HEK293 (cell line): ENCODE data around the gene ERGIC1.

Source experiments
- CTCF ChIA-PET: fragments of 350-600 bp; formaldehyde crosslinking; extraction: SDS; loops from one replicate; lab custom pipeline; 2021; ENCODE audit warnings: antibody characterized with exemption; lab: Yijun Ruan, JAX
- POLR2A ChIA-PET: fragments of 300-600 bp; formaldehyde crosslinking; extraction: SDS; loops from one replicate; lab custom pipeline; 2020; ENCODE audit warnings: antibody characterized with exemption, inconsistent platforms; lab: Yijun Ruan, JAX
- H3K27ac ChIP-seq: fragments of 200-500 bp; sonication (Bioruptor generic); 2 replicates; pipeline ENCODE4 v1.5.1; 2014; ENCODE audit warnings: low read depth, low read length, control low read depth, inconsistent platforms; ENCODE audit errors: extremely low read depth
- H3K36me3 ChIP-seq, 2 experiments: fragments of 200-500 bp in 1 of 2; sonication (Bioruptor generic) in 1 of 2; 1 replicate in 1 of 2; 2 replicates in 1 of 2; pipeline ENCODE4 v1.5.1; 2014 to 2017; ENCODE audit warnings: inconsistent platforms in 2 of 2, low read length in 2 of 2; ENCODE audit not compliant: control insufficient read depth in 2 of 2, insufficient read depth in 1 of 2
- H3K4me1 ChIP-seq: fragments of 200-500 bp; sonication (Bioruptor generic); 2 replicates; pipeline ENCODE4 v1.5.1; 2014; ENCODE audit warnings: mild to moderate bottlenecking, low read length, inconsistent platforms; ENCODE audit not compliant: control insufficient read depth, insufficient read depth
- H3K4me3 ChIP-seq: 2 replicates; pipeline ENCODE4 v1.5.1; 2011; ENCODE audit warnings: low read depth, mild to moderate bottlenecking, control low read depth, low read length, moderate library complexity
- H3K9me3 ChIP-seq: fragments of 200-500 bp; sonication (Bioruptor generic); 2 replicates; pipeline ENCODE4 v1.5.1; 2014; ENCODE audit warnings: low read depth, low read length, inconsistent platforms; ENCODE audit not compliant: control insufficient read depth, insufficient read depth
- GLI4 ChIP-seq: fragments of 450-650 bp; formaldehyde crosslinking; IDR thresholded peaks from 2 replicates; pipeline ENCODE4 v1.5.1; 2016; ENCODE audit warnings: missing biosample characterization, missing genetic modification characterization
- IKZF3 ChIP-seq: fragments of 450-650 bp; IDR thresholded peaks from 2 replicates; pipeline ENCODE4 v1.5.0; 2018; ENCODE audit warnings: missing biosample characterization, mild to moderate bottlenecking, missing genetic modification characterization, moderate library complexity
- KLF1 ChIP-seq: fragments of 450-650 bp; formaldehyde crosslinking; IDR thresholded peaks from 2 replicates; pipeline ENCODE4 v1.5.1; 2016; ENCODE audit warnings: missing biosample characterization, missing genetic modification characterization
- SP2 ChIP-seq: fragments of 450-650 bp; formaldehyde crosslinking; IDR thresholded peaks from 2 replicates; pipeline ENCODE4 v1.5.1; 2016; ENCODE audit warnings: missing biosample characterization, missing genetic modification characterization
- ZFP3 ChIP-seq: fragments of 450-650 bp; formaldehyde crosslinking; IDR thresholded peaks from 2 replicates; pipeline ENCODE4 v1.5.1; 2016; ENCODE audit warnings: low read depth, missing biosample characterization, missing genetic modification characterization
- ZNF10 ChIP-seq: fragments of 450-650 bp; formaldehyde crosslinking; IDR thresholded peaks from 2 replicates; pipeline ENCODE4 v1.5.1; 2017; ENCODE audit warnings: missing biosample characterization, missing genetic modification characterization
- ZNF155 ChIP-seq: fragments of 450-650 bp; formaldehyde crosslinking; IDR thresholded peaks from 2 replicates; pipeline ENCODE4 v1.5.1; 2016; ENCODE audit warnings: missing biosample characterization, missing genetic modification characterization
- ZNF169 ChIP-seq: fragments of 450-650 bp; formaldehyde crosslinking; IDR thresholded peaks from 2 replicates; pipeline ENCODE4 v1.5.1; 2016; ENCODE audit warnings: missing biosample characterization, missing genetic modification characterization
- ZNF24 ChIP-seq: fragments of 450-650 bp; formaldehyde crosslinking; IDR thresholded peaks from 2 replicates; pipeline ENCODE4 v1.5.1; 2016; ENCODE audit warnings: missing biosample characterization, missing genetic modification characterization
- ZNF266 ChIP-seq: fragments of 450-650 bp; formaldehyde crosslinking; IDR thresholded peaks from 2 replicates; pipeline ENCODE4 v1.5.1; 2016; ENCODE audit warnings: missing biosample characterization, missing genetic modification characterization, low read depth
- ZNF274 ChIP-seq, 2 experiments: fragments of 200-500 bp in 1 of 2; fragments of 450-650 bp in 1 of 2; sonication (Bioruptor generic) in 1 of 2; formaldehyde crosslinking in 1 of 2; IDR thresholded peaks; 2 replicates each; pipeline versions ENCODE4 v1.5.1 to v1.6.1; 2014 to 2016; ENCODE audit warnings: borderline replicate concordance in 1 of 2, inconsistent platforms in 1 of 2, low read length in 1 of 2, missing biosample characterization in 1 of 2, missing genetic modification characterization in 1 of 2
- ZNF324 ChIP-seq: fragments of 450-650 bp; formaldehyde crosslinking; IDR thresholded peaks from 2 replicates; pipeline ENCODE4 v1.5.1; 2016; ENCODE audit warnings: missing biosample characterization, missing genetic modification characterization
- ZNF335 ChIP-seq: fragments of 450-650 bp; formaldehyde crosslinking; conservative IDR thresholded peaks from 2 replicates; pipeline ENCODE4 v1.5.1; 2016; ENCODE audit warnings: missing biosample characterization, missing genetic modification characterization
- ZNF366 ChIP-seq: fragments of 450-650 bp; formaldehyde crosslinking; conservative IDR thresholded peaks from 2 replicates; pipeline ENCODE4 v1.5.1; 2016; ENCODE audit warnings: missing biosample characterization, missing genetic modification characterization
- ZNF701 ChIP-seq: fragments of 450-650 bp; formaldehyde crosslinking; IDR thresholded peaks from 2 replicates; pipeline ENCODE4 v1.5.1; 2016; ENCODE audit warnings: missing biosample characterization, missing genetic modification characterization
- ZNF776 ChIP-seq: fragments of 450-650 bp; formaldehyde crosslinking; IDR thresholded peaks from 2 replicates; pipeline ENCODE4 v1.5.0; 2017; ENCODE audit warnings: missing biosample characterization, missing genetic modification characterization, borderline replicate concordance
- ZNF785 ChIP-seq: fragments of 450-650 bp; formaldehyde crosslinking; IDR thresholded peaks from 2 replicates; pipeline ENCODE4 v1.5.1; 2016; ENCODE audit warnings: missing biosample characterization, missing genetic modification characterization
- ZNF792 ChIP-seq: fragments of 450-650 bp; formaldehyde crosslinking; IDR thresholded peaks from 2 replicates; pipeline ENCODE4 v1.5.1; 2016; ENCODE audit warnings: missing biosample characterization, missing genetic modification characterization
- TF ChIP-seq, protein P1 (sequence below): fragments of 450-650 bp; formaldehyde crosslinking; IDR thresholded peaks from 2 replicates; pipeline ENCODE4 v1.5.1; 2016; ENCODE audit warnings: missing biosample characterization, missing genetic modification characterization
- TF ChIP-seq, protein P2 (sequence below): fragments of 450-650 bp; formaldehyde crosslinking; IDR thresholded peaks from 2 replicates; pipeline ENCODE4 v1.5.1; 2016; ENCODE audit warnings: missing biosample characterization, missing genetic modification characterization
- TF ChIP-seq, protein P3 (sequence below): fragments of 450-650 bp; formaldehyde crosslinking; IDR thresholded peaks from 2 replicates; pipeline ENCODE4 v1.5.1; 2017; ENCODE audit warnings: missing biosample characterization, mild to moderate bottlenecking, missing genetic modification characterization, moderate library complexity
- TF ChIP-seq, protein P4 (sequence below): fragments of 450-650 bp; formaldehyde crosslinking; IDR thresholded peaks from 2 replicates; pipeline ENCODE4 v1.5.1; 2017; ENCODE audit warnings: missing biosample characterization, missing genetic modification characterization

ERGIC1 gene

DNA sequence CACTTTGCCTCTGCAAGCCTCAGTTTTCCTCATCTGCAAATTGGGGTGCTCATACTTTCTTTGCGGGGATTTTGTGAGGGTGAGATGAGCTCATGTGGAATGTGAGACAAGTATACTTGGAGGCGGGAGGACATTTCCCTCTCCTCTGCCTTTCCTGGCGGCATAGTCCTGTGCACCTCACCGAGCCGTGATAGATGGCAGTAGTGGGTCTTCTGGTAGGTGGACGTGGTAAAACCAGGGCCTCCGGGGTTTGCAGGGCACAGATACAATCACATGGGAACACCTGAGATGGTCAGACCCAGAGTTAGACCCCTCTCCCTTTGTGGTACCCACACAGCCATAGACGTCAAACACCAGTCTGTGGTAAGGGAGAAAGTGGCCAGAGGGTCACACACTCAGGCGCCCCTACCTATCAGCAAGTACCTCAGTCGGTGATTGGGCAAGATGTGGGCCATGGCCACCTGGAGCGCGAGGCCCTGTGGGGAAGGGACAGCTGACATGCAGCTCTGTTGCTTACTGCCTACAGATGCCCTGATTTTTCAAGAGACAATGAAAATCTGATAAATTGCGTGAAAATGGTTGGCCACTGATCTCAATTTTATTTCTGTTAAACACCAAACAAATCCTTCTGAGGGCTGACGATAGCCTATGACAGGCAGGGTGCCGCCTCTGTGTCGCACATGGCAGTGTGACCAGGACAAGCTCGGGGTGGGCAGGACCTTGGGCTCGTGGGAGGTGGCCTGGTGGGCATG lies 9.9 kb downstream of the ERGIC1 start (continued):
- TF ChIP-seq, protein P1, sequence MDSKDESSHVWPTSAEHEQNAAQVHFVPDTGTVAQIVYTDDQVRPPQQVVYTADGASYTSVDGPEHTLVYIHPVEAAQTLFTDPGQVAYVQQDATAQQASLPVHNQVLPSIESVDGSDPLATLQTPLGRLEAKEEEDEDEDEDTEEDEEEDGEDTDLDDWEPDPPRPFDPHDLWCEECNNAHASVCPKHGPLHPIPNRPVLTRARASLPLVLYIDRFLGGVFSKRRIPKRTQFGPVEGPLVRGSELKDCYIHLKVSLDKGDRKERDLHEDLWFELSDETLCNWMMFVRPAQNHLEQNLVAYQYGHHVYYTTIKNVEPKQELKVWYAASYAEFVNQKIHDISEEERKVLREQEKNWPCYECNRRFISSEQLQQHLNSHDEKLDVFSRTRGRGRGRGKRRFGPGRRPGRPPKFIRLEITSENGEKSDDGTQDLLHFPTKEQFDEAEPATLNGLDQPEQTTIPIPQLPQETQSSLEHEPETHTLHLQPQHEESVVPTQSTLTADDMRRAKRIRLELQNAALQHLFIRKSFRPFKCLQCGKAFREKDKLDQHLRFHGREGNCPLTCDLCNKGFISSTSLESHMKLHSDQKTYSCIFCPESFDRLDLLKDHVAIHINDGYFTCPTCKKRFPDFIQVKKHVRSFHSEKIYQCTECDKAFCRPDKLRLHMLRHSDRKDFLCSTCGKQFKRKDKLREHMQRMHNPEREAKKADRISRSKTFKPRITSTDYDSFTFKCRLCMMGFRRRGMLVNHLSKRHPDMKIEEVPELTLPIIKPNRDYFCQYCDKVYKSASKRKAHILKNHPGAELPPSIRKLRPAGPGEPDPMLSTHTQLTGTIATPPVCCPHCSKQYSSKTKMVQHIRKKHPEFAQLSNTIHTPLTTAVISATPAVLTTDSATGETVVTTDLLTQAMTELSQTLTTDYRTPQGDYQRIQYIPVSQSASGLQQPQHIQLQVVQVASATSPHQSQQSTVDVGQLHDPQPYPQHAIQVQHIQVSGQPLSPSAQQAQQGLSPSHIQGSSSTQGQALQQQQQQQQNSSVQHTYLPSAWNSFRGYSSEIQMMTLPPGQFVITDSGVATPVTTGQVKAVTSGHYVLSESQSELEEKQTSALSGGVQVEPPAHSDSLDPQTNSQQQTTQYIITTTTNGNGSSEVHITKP (tag by site-specific recombination), result no peak
- no peak for TF ChIP-seq ZNF24
- TF ChIP-seq ZNF701, result no peak

DNA sequence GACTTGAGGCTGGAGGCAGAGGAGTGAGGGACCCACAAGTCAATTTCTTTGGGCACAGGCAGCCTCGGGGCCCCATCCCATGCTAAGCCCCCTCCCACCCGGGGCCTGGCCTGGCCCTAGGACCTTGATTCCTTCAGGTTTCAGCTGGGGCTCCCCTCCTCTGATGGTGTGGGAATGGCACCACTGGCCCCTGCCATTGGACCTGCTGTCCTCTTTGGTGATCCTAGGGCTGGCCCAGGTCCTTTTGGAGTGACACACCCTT lies 10.5 kb downstream of the ERGIC1 start:
- H3K4me3 ChIP-seq, result no peak overlapping the region
- TF ChIP-seq ZFP3 (tag by site-specific recombination) (no peak), SP2 (tag by site-specific recombination) (no peak), ZNF169 (no peak), KLF1 (tag by site-specific recombination) (no peak), ZNF10 (tag by site-specific recombination) (no peak), ZNF776 (no peak), ZNF792 (tag by site-specific recombination) (no peak), ZNF335 (no peak), ZNF785 (tag by site-specific recombination) (no peak), ZNF274 (IDR thresholded peaks at IDR 0.05; ENCODE audit: low read length) (no peak), ZNF274 (tag by site-specific recombination; IDR thresholded peaks at IDR 0.05; ENCODE audit: borderline replicate concordance) (no peak), ZNF366 (tag by site-specific recombination) (no peak), ZNF324 (tag by site-specific recombination) (no peak), GLI4 (tag by site-specific recombination) (no peak), ZNF266 (tag by site-specific recombination) (no peak), ZNF155 (tag by site-specific recombination) (no peak), IKZF3 (no peak)
- TF ChIP-seq, protein P2, sequence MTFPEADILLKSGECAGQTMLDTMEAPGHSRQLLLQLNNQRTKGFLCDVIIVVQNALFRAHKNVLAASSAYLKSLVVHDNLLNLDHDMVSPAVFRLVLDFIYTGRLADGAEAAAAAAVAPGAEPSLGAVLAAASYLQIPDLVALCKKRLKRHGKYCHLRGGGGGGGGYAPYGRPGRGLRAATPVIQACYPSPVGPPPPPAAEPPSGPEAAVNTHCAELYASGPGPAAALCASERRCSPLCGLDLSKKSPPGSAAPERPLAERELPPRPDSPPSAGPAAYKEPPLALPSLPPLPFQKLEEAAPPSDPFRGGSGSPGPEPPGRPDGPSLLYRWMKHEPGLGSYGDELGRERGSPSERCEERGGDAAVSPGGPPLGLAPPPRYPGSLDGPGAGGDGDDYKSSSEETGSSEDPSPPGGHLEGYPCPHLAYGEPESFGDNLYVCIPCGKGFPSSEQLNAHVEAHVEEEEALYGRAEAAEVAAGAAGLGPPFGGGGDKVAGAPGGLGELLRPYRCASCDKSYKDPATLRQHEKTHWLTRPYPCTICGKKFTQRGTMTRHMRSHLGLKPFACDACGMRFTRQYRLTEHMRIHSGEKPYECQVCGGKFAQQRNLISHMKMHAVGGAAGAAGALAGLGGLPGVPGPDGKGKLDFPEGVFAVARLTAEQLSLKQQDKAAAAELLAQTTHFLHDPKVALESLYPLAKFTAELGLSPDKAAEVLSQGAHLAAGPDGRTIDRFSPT, result no peak
- TF ChIP-seq, protein P3, sequence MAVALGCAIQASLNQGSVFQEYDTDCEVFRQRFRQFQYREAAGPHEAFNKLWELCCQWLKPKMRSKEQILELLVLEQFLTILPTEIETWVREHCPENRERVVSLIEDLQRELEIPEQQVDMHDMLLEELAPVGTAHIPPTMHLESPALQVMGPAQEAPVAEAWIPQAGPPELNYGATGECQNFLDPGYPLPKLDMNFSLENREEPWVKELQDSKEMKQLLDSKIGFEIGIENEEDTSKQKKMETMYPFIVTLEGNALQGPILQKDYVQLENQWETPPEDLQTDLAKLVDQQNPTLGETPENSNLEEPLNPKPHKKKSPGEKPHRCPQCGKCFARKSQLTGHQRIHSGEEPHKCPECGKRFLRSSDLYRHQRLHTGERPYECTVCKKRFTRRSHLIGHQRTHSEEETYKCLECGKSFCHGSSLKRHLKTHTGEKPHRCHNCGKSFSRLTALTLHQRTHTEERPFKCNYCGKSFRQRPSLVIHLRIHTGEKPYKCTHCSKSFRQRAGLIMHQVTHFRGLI (tag by site-specific recombination), result no peak
- TF ChIP-seq, protein P4, sequence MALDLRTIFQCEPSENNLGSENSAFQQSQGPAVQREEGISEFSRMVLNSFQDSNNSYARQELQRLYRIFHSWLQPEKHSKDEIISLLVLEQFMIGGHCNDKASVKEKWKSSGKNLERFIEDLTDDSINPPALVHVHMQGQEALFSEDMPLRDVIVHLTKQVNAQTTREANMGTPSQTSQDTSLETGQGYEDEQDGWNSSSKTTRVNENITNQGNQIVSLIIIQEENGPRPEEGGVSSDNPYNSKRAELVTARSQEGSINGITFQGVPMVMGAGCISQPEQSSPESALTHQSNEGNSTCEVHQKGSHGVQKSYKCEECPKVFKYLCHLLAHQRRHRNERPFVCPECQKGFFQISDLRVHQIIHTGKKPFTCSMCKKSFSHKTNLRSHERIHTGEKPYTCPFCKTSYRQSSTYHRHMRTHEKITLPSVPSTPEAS (tag by site-specific recombination), result no peak
- no peaks in the 10 kb centered on the region for H3K36me3 ChIP-seq
- ChIA-PET POLR2A (no interaction called here), CTCF (interaction anchor here (0.8 to 1.3 kb wide), 2 partner anchors 22 to 128 kb away, joined by 3 read pairs; no protein-coding TSS in a partner anchor)
- no peaks in the 10 kb centered on the region for H3K9me3 ChIP-seq
- no peak overlapping the region for H3K27ac ChIP-seq
- H3K4me1 ChIP-seq, result no peaks in the 10 kb centered on the region
